ENCODE measurements around the gene DNAAF1. TPM values are rescaled to one million over a fixed set of nuclear protein-coding genes. Genes with fewer than 3 reads are reported as not detected.

Gene DNAAF1
- total and polyA plus RNA-seq, 2 of the 4 experiments (the other 2 are of a cell fraction): 0.05 TPM; not detected in 1

- TF ChIP-seq CTCF (conservative IDR thresholded peaks at IDR 0.05; ENCODE audit: low read depth, low read length): no peak
Observed at GRCh38 chr16:84144209-84144858, 774 bp upstream of the DNAAF1 start (continued).

GRCh38 chr16:84150926-84151325 is 5.8 kb downstream of the DNAAF1 start:
- ATAC-seq (ENCODE audit: low read depth) (no peak), DNase-seq (no peak)
- Histone ChIP-seq H3K4ac (ENCODE audit: low read depth, low read length) (no peak overlapping the region), H2BK5ac (ENCODE audit: low read depth, low read length, poor library complexity, severe bottlenecking) (no peak overlapping the region), H2BK20ac (ENCODE audit: low read depth, low read length) (no peak overlapping the region), H3K4me2 (ENCODE audit: low read depth, low read length) (no peak overlapping the region), H3K14ac (replicated peaks; ENCODE audit: low read depth, low read length) (no peak overlapping the region), H3K9ac (ENCODE audit: low read depth, low read length) (no peak overlapping the region), H3K4me3 (ENCODE audit: insufficient read depth, low read depth, low read length) (no peak overlapping the region), H3K79me1 (ENCODE audit: low read depth in 1 of 2, low read length in 2 of 2) (no peaks in the 10 kb centered on the region), H3K27ac (ENCODE audit: insufficient read depth, low read length) (no peak overlapping the region), H2AFZ (replicated peaks; ENCODE audit: low read length, poor library complexity) (no peak overlapping the region), H3K9me1 (ENCODE audit: insufficient read depth, low read length) (no peaks in the 10 kb centered on the region), H4K91ac (ENCODE audit: insufficient read depth, low read depth, low read length) (no peak overlapping the region), H3K9me3 (ENCODE audit: control insufficient read depth, insufficient read depth, low read length) (no peaks in the 10 kb centered on the region), H2AK5ac (ENCODE audit: low read depth, low read length) (no peak overlapping the region), H3K23ac (ENCODE audit: low read depth, low read length) (no peak overlapping the region), H3K27me3 (ENCODE audit: control insufficient read depth, insufficient read depth, low read length) (peaks cover 26% of the 10 kb centered on the region), H4K20me1 (ENCODE audit: insufficient read depth, low read length) (no peaks in the 10 kb centered on the region), H2AK9ac (replicated peaks; ENCODE audit: low read depth, low read length, poor library complexity) (no peak overlapping the region), H3K4me1 (ENCODE audit: control insufficient read depth, insufficient read depth, low read length) (no peaks in the 10 kb centered on the region), H3K56ac (ENCODE audit: extremely low read depth, insufficient read depth, low read length) (no peak overlapping the region), H3K36me3 (ENCODE audit: control insufficient read depth, insufficient read depth, low read length) (no peaks in the 10 kb centered on the region), H2BK15ac (ENCODE audit: low read depth, low read length) (no peak overlapping the region), H2BK120ac (ENCODE audit: low read depth, low read length) (no peak overlapping the region), H3K18ac (ENCODE audit: low read depth, low read length) (no peak overlapping the region), H4K5ac (ENCODE audit: low read depth, low read length) (no peak overlapping the region), H4K8ac (ENCODE audit: low read depth in 2 of 2, low read length in 2 of 2) (no peak overlapping the region)
- dilution Hi-C loops (cut with HindIII; ENCODE audit: low sequenced_read_pairs, unreplicated experiment): no loop called here
- BruUV-seq (replicated peaks): no TSS peak
- intact Hi-C loops (cut with micrococcal nuclease): no loop called here
- ChIA-PET CTCF (no interaction called here), POLR2A (ENCODE audit: unreplicated experiment) (no interaction called here)
- in situ Hi-C loops (cut with MboI; ENCODE audit: low sequenced_read_pairs): no loop called here
- no CpG with 5 or more reads among the region's 3 CpGs for WGBS, 2 experiments (ENCODE audit: extremely low coverage in 2 of 2, insufficient read length in 1 of 2)
- no peak for TF ChIP-seq RAD21 (IDR thresholded peaks at IDR 0.05; ENCODE audit: low read length)
- no peak for TF ChIP-seq POLR2A (IDR thresholded peaks at IDR 0.05; ENCODE audit: low read depth, low read length)
- TF ChIP-seq MXI1 (IDR thresholded peaks at IDR 0.05; ENCODE audit: borderline replicate concordance, low read depth, low read length): no peak
- no peak for TF ChIP-seq CTCF (conservative IDR thresholded peaks at IDR 0.05; ENCODE audit: low read depth, low read length)
- no peak for TF ChIP-seq CHD1 (IDR thresholded peaks at IDR 0.05; ENCODE audit: low read depth, low read length)
- TF ChIP-seq ELK1 (IDR thresholded peaks at IDR 0.05; ENCODE audit: borderline replicate concordance, low read depth, low read length): no peak
- TF ChIP-seq FOS (IDR thresholded peaks at IDR 0.05; ENCODE audit: low read depth, low read length): no peak
- no peak for TF ChIP-seq MAFK (IDR thresholded peaks at IDR 0.05; ENCODE audit: low read depth, low read length)
- no peak for TF ChIP-seq USF2 (IDR thresholded peaks at IDR 0.05; ENCODE audit: low read depth, low read length)
- TF ChIP-seq RCOR1 (IDR thresholded peaks at IDR 0.05; ENCODE audit: insufficient replicate concordance, low read length): no peak
